H9 (cell line): ENCODE data around the gene CHMP4B. TPM values are rescaled to one million over a fixed set of nuclear protein-coding genes. Genes with fewer than 3 reads are reported as not detected.

ENCODE experiments used
- DNase-seq: peaks from one replicate; pipeline ENCODE4 v3.0.0-alpha.2; 2017
- H2AFZ ChIP-seq: one replicate; pipeline ENCODE4 v1.6.1; 2013; ENCODE audit warnings: mild to moderate bottlenecking, low read length, control low read depth, moderate library complexity
- H2AK5ac ChIP-seq: 2 replicates; pipeline ENCODE4 v1.6.1; 2013; ENCODE audit warnings: low read length, control low read depth, mixed read lengths; ENCODE audit not compliant: insufficient read length
- H2BK120ac ChIP-seq: one replicate; pipeline ENCODE4 v1.6.1; 2013; ENCODE audit warnings: low read depth, mild to moderate bottlenecking, low read length, control low read depth, inconsistent platforms; ENCODE audit not compliant: poor library complexity, severe bottlenecking
- H2BK12ac ChIP-seq: 2 replicates; pipeline ENCODE4 v1.6.1; 2013; ENCODE audit warnings: low read length, control low read depth, mixed read lengths, low read depth; ENCODE audit not compliant: insufficient read length
- H2BK15ac ChIP-seq: 2 replicates; pipeline ENCODE4 v1.6.1; 2013; ENCODE audit warnings: low read depth, low read length, control low read depth
- H2BK20ac ChIP-seq: one replicate; pipeline ENCODE4 v1.6.1; 2013; ENCODE audit warnings: low read depth, mild to moderate bottlenecking, low read length, control low read depth, inconsistent platforms; ENCODE audit not compliant: poor library complexity, severe bottlenecking
- H2BK5ac ChIP-seq: 2 replicates; pipeline ENCODE4 v1.6.1; 2013; ENCODE audit warnings: low read length, control low read depth, mixed read lengths; ENCODE audit not compliant: insufficient read length
- H3K14ac ChIP-seq: 2 replicates; pipeline ENCODE4 v1.6.1; 2013; ENCODE audit warnings: low read length, control low read depth; ENCODE audit not compliant: insufficient read depth
- H3K18ac ChIP-seq: 2 replicates; pipeline ENCODE4 v1.6.1; 2013; ENCODE audit warnings: low read depth, mild to moderate bottlenecking, mixed read lengths, low read length, control low read depth; ENCODE audit not compliant: insufficient read length
- H3K23ac ChIP-seq: 2 replicates; pipeline ENCODE4 v1.6.1; 2013; ENCODE audit warnings: low read length, control low read depth, mixed read lengths, low read depth; ENCODE audit not compliant: insufficient read length
- H3K23me2 ChIP-seq: 2 replicates; pipeline ENCODE4 v1.6.1; 2013; ENCODE audit warnings: low read depth, mild to moderate bottlenecking, mixed read lengths, low read length, control low read depth; ENCODE audit not compliant: insufficient read length, poor library complexity, severe bottlenecking
- H3K27ac ChIP-seq: 2 replicates; pipeline ENCODE4 v1.5.1; 2013; ENCODE audit warnings: low read length, control low read depth, mixed read lengths, low read depth; ENCODE audit not compliant: insufficient read length
- H3K27me3 ChIP-seq: 2 replicates; pipeline ENCODE4 v1.6.1; 2013; ENCODE audit warnings: low read length, control low read depth, inconsistent platforms; ENCODE audit not compliant: insufficient read depth
- H3K4ac ChIP-seq: 2 replicates; pipeline ENCODE4 v1.6.1; 2013; ENCODE audit warnings: low read depth, mild to moderate bottlenecking, control low read depth, inconsistent platforms, low read length, moderate library complexity
- H3K4me1 ChIP-seq: 2 replicates; pipeline ENCODE4 v1.6.1; 2013; ENCODE audit warnings: low read length, control low read depth, inconsistent platforms; ENCODE audit not compliant: insufficient read depth
- H3K4me2 ChIP-seq: 2 replicates; pipeline ENCODE4 v1.6.1; 2013; ENCODE audit warnings: low read length, control low read depth, mixed read lengths; ENCODE audit not compliant: insufficient read length, insufficient read depth
- H3K56ac ChIP-seq: 2 replicates; pipeline ENCODE4 v1.6.1; 2013; ENCODE audit warnings: low read depth, mild to moderate bottlenecking, mixed read lengths, low read length, control low read depth; ENCODE audit not compliant: insufficient read length
- H3K79me1 ChIP-seq: 2 replicates; pipeline ENCODE4 v1.6.1; 2013; ENCODE audit warnings: low read depth, mild to moderate bottlenecking, moderate library complexity, low read length, control low read depth, inconsistent platforms; ENCODE audit not compliant: insufficient read depth, poor library complexity, severe bottlenecking
- H3K79me2 ChIP-seq: 2 replicates; pipeline ENCODE4 v1.6.1; 2013; ENCODE audit warnings: low read length, control low read depth, inconsistent platforms; ENCODE audit not compliant: insufficient read depth
- H3K9ac ChIP-seq: 2 replicates; pipeline ENCODE4 v1.6.1; 2013; ENCODE audit warnings: low read length, control low read depth, mixed read lengths; ENCODE audit not compliant: insufficient read length; ENCODE audit errors: extremely low read depth
- H3K9me3 ChIP-seq: one replicate; pipeline ENCODE4 v1.6.1; 2013; ENCODE audit warnings: low read depth, low read length, inconsistent platforms; ENCODE audit not compliant: control insufficient read depth
- H3T11ph ChIP-seq: one replicate; pipeline ENCODE4 v1.6.1; 2013; ENCODE audit warnings: mild to moderate bottlenecking, low read length, control low read depth, inconsistent platforms
- H4K20me1 ChIP-seq: one replicate; pipeline ENCODE4 v1.6.1; 2013; ENCODE audit not compliant: control insufficient read depth, insufficient read length, insufficient read depth
- H4K5ac ChIP-seq: 2 replicates; pipeline ENCODE4 v1.6.1; 2013; ENCODE audit warnings: low read depth, mild to moderate bottlenecking, mixed read lengths, low read length, control low read depth; ENCODE audit not compliant: insufficient read length
- H4K8ac ChIP-seq: replicated peaks from 2 replicates; pipeline ENCODE4 v1.6.1; 2013; ENCODE audit warnings: low read length, control low read depth, mixed read lengths, low read depth; ENCODE audit not compliant: insufficient read length
- H4K91ac ChIP-seq: 2 replicates; pipeline ENCODE4 v1.6.1; 2013; ENCODE audit warnings: low read depth, mild to moderate bottlenecking, moderate library complexity, mixed read lengths, low read length, control low read depth; ENCODE audit not compliant: insufficient read length
- H3K27ac Mint-ChIP-seq, 3 experiments: 2 replicates in 2 of 3; 3 replicates in 1 of 3; pipeline ENCODE4 v1.8.0; 2020 to 2021; ENCODE audit warnings: mixed read lengths in 3 of 3, mild to moderate bottlenecking in 1 of 3, moderate library complexity in 1 of 3
- H3K27me3 Mint-ChIP-seq: 2 replicates; pipeline ENCODE4 v1.8.0; 2021; ENCODE audit warnings: low read depth, mild to moderate bottlenecking, moderate library complexity, mixed read lengths
- H3K36me3 Mint-ChIP-seq, 3 experiments: 2 replicates in 2 of 3; 3 replicates in 1 of 3; pipeline ENCODE4 v1.8.0; 2020 to 2021; ENCODE audit warnings: low read depth in 3 of 3, mixed read lengths in 3 of 3; ENCODE audit not compliant: insufficient read depth in 1 of 3
- H3K4me1 Mint-ChIP-seq, 2 experiments: 2 replicates each; pipeline ENCODE4 v1.8.0; 2020; ENCODE audit warnings: mixed read lengths in 2 of 2
- H3K4me3 Mint-ChIP-seq, 2 experiments: 2 replicates in 1 of 2; 3 replicates in 1 of 2; pipeline ENCODE4 v1.8.0; 2020 to 2021; ENCODE audit warnings: mild to moderate bottlenecking in 2 of 2, mixed read lengths in 2 of 2, moderate library complexity in 1 of 2
- H3K9me3 Mint-ChIP-seq, 2 experiments: 2 replicates in 1 of 2; 3 replicates in 1 of 2; pipeline ENCODE4 v1.8.0; 2020; ENCODE audit warnings: mild to moderate bottlenecking in 2 of 2, mixed read lengths in 2 of 2, moderate library complexity in 1 of 2
- WGBS: extraction: QIAGEN DNeasy Blood & Tissue Kit; methylation state at CpG from one replicate; pipeline ENCODE4 v1.1.7; 2013; ENCODE audit warnings: missing lambda C conversion rate, low lambda C conversion rate, mixed read lengths; ENCODE audit not compliant: insufficient read length; ENCODE audit errors: extremely low coverage; 5-methylcytosine and 5-hydroxymethylcytosine counted together
- total RNA-seq: library from RNA; stranded (reverse); gene quantifications from 2 replicates; pipeline ENCODE4 v1.2.1, GENCODE V29; 2021
- TF ChIP-seq, protein P1 (sequence below): fragments of 200-600 bp; sonication (generic); conservative IDR thresholded peaks from 3 replicates; pipeline ENCODE4 v1.8.0; 2021; ENCODE audit warnings: antibody characterized with exemption, mild to moderate bottlenecking

The CHMP4B gene
- total RNA-seq, 1 experiment from 2014 or later: 94.9 TPM

DNA sequence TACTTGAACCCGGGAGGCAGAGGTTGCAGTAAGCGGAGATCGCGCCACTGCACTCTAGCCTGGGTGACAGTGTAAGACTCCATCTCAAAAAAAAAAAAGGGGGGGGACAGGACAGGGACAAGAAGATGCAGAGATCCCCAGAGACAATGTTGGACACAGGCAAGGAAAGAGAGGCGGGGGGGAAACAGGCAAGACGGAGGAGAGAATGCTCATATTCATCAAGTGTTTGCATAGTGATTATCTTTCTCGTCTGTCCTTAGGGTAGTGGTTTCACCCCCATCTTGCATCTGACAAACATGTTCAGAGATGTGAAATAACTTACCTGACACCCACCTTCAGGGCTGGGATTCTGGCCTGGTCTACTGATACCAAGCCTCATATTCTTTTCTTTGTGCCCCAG lies 29.0 kb downstream of the CHMP4B start:
- no peak overlapping the region for H2BK12ac ChIP-seq
- H3K23me2 ChIP-seq: no peaks in the 10 kb centered on the region
- DNase-seq: no peak
- Mint-ChIP-seq H3K4me3 (no peak overlapping the region), H3K4me1 (peaks cover 43 to 58% of the 10 kb centered on the region in 2 experiments), H3K36me3 (peaks cover 3 to 9% (median 5%) of the 10 kb centered on the region in 3 experiments; a peak in 5 of 7 replicates), H3K27me3 (no peaks in the 10 kb centered on the region), H3K9me3 (no peaks in the 10 kb centered on the region), H3K27ac (peak overlapping the region in 1 of 3 experiments; percentile 25; a peak in 2 of 7 replicates)
- no peak overlapping the region for H3K9ac ChIP-seq
- H3K27ac ChIP-seq: no peak overlapping the region
- no peaks in the 10 kb centered on the region for H3K9me3 ChIP-seq
- WGBS: no CpG with 5 or more reads among the region's 7 CpGs
- peaks cover 3% of the 10 kb centered on the region for H3K79me1 ChIP-seq
- no peak overlapping the region for H3T11ph ChIP-seq
- no peaks in the 10 kb centered on the region; the same call in 1 of the 2 replicates for H3K79me2 ChIP-seq
- TF ChIP-seq, protein P1, sequence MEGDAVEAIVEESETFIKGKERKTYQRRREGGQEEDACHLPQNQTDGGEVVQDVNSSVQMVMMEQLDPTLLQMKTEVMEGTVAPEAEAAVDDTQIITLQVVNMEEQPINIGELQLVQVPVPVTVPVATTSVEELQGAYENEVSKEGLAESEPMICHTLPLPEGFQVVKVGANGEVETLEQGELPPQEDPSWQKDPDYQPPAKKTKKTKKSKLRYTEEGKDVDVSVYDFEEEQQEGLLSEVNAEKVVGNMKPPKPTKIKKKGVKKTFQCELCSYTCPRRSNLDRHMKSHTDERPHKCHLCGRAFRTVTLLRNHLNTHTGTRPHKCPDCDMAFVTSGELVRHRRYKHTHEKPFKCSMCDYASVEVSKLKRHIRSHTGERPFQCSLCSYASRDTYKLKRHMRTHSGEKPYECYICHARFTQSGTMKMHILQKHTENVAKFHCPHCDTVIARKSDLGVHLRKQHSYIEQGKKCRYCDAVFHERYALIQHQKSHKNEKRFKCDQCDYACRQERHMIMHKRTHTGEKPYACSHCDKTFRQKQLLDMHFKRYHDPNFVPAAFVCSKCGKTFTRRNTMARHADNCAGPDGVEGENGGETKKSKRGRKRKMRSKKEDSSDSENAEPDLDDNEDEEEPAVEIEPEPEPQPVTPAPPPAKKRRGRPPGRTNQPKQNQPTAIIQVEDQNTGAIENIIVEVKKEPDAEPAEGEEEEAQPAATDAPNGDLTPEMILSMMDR: no peak
- H3K18ac ChIP-seq: no peak overlapping the region
- H3K4me1 ChIP-seq: peaks cover 3% of the 10 kb centered on the region; the same call in 1 of the 2 replicates
- no peaks in the 10 kb centered on the region for H3K27me3 ChIP-seq
- no peak overlapping the region for H2BK5ac ChIP-seq
- no peak overlapping the region for H3K14ac ChIP-seq
- H4K5ac ChIP-seq: no peak overlapping the region
- no peak overlapping the region for H3K4me2 ChIP-seq
- H4K91ac ChIP-seq: no peak overlapping the region
- no peak overlapping the region for H2BK20ac ChIP-seq
- H2BK15ac ChIP-seq: no peak overlapping the region
- no peak overlapping the region for H3K23ac ChIP-seq
- no peak overlapping the region for H2AFZ ChIP-seq
- H2AK5ac ChIP-seq: no peak overlapping the region
- H4K20me1 ChIP-seq: no peaks in the 10 kb centered on the region
- no peak overlapping the region for H4K8ac ChIP-seq
- no peak overlapping the region for H2BK120ac ChIP-seq
- H3K4ac ChIP-seq: no peak overlapping the region
- no peak overlapping the region for H3K56ac ChIP-seq
